Activated T-cell treated with anti-CD3 and anti-CD28 coated beads, Interleukin-2, amount 50 U/mL, for 48 hours (primary cell): ENCODE data around the gene ICAM2.

ENCODE experiments used
- DNase-seq, 2 experiments: peaks; one replicate each; pipeline ENCODE4 v3.0.0-alpha.2; 2020

ICAM2 gene

GRCh38 chr17:63973930-63974593 lies 46.4 kb downstream of the ICAM2 start:
- DNase-seq, result no peak

- DNase-seq, result no peak
Measured at GRCh38 chr17:63973247-63973646, 47.2 kb downstream of the ICAM2 start.

GRCh38 chr17:63972796-63973195 lies 47.6 kb downstream of the ICAM2 start, which contains the start of gene SCN4A:
SCN4A (minus strand) TSS chr17:63972918; CDS start chr17:63972841, 77 bp downstream.
- no peak for DNase-seq

- DNase-seq, result no peak
Measured at GRCh38 chr17:63969278-63969677, 51.2 kb downstream of the ICAM2 start.

- DNase-seq, result peak; percentile 51 to 59
Measured at GRCh38 chr17:63967953-63968352, 52.5 kb downstream of the ICAM2 start.

GRCh38 chr17:63966646-63967264 lies 53.7 kb downstream of the ICAM2 start:
- DNase-seq, result peak; percentile 49 to 60

GRCh38 chr17:63963123-63963522 lies 57.3 kb downstream of the ICAM2 start:
- no peak for DNase-seq

GRCh38 chr17:63962298-63962744 lies 58.1 kb downstream of the ICAM2 start:
- no peak for DNase-seq

- DNase-seq, result peak; percentile 66 to 72
Measured at GRCh38 chr17:63961355-63962212, 58.8 kb downstream of the ICAM2 start.

GRCh38 chr17:63960430-63960829 lies 60.0 kb downstream of the ICAM2 start:
- DNase-seq, result no peak

GRCh38 chr17:63960006-63960405 lies 60.4 kb downstream of the ICAM2 start:
- DNase-seq, result no peak

- DNase-seq, result no peak
Measured at GRCh38 chr17:63956296-63956920, 64.0 kb downstream of the ICAM2 start.

GRCh38 chr17:63955791-63956190 lies 64.6 kb downstream of the ICAM2 start:
- DNase-seq, result no peak

GRCh38 chr17:63955232-63955631 lies 65.2 kb downstream of the ICAM2 start:
- DNase-seq, result no peak

- peak; percentile 50 to 51 for DNase-seq
Measured at GRCh38 chr17:63954402-63955063, 65.9 kb downstream of the ICAM2 start.
